Measurements from ENCODE around the gene LCN12. TPM values are rescaled to one million over a fixed set of nuclear protein-coding genes. Genes with fewer than 3 reads are reported as not detected.

The LCN12 gene
- total RNA-seq, 1 donor from 2014 or later = not detected

- H3K27ac ChIP-seq = peak overlapping the region; percentile 69
- H3K9me3 ChIP-seq = no peaks in the 10 kb centered on the region
- intact Hi-C loops (cut with DNase I) = no loop called here
- H3K27me3 ChIP-seq = no peaks in the 10 kb centered on the region
- no peak for DNase-seq (ENCODE audit: extremely low spot score in 2 of 2)
- no peaks in the 10 kb centered on the region for H3K36me3 ChIP-seq
- H3K4me1 ChIP-seq = peaks cover 54% of the 10 kb centered on the region
- TF ChIP-seq POLR2AphosphoS5 (IDR thresholded peaks at IDR 0.05; ENCODE audit: insufficient read depth in 1 of 2, low read depth in 1 of 2) (peak; percentile 51 to 65), POLR2A (IDR thresholded peaks at IDR 0.05) (no peak)
- H3K4me3 ChIP-seq = peak overlapping the region; percentile 54 to 62
Observed at GRCh38 chr9:136949817-136950655, 2.0 kb upstream of the LCN12 start.

GRCh38 chr9:136950656-136951276, 1.3 kb upstream of the LCN12 start:
- intact Hi-C loops (cut with DNase I) = no loop called here
- no peak for TF ChIP-seq POLR2AphosphoS5 (IDR thresholded peaks at IDR 0.05; ENCODE audit: insufficient read depth in 1 of 2, low read depth in 1 of 2)
- no peak for TF ChIP-seq POLR2A (IDR thresholded peaks at IDR 0.05)
- TF ChIP-seq CTCF (IDR thresholded peaks at IDR 0.05) = no peak
- Histone ChIP-seq H3K9me3 (no peaks in the 10 kb centered on the region), H3K36me3 (no peaks in the 10 kb centered on the region), H3K27ac (peak overlapping the region; percentile 69), H3K4me1 (peaks cover 50% of the 10 kb centered on the region), H3K4me3 (peak overlapping the region in 1 of 2 donors; percentile 62), H3K27me3 (no peaks in the 10 kb centered on the region)
- DNase-seq (ENCODE audit: extremely low spot score in 2 of 2) = no peak

GRCh38 chr9:136952321-136952850, 313 bp downstream of the LCN12 start:
- Histone ChIP-seq H3K4me3 (no peak overlapping the region), H3K4me1 (peaks cover 45% of the 10 kb centered on the region), H3K9me3 (no peaks in the 10 kb centered on the region), H3K36me3 (no peaks in the 10 kb centered on the region), H3K27me3 (no peaks in the 10 kb centered on the region), H3K27ac (peak overlapping the region; percentile 62)
- DNase-seq (ENCODE audit: extremely low spot score in 2 of 2) = no peak
- no peak for TF ChIP-seq POLR2A (IDR thresholded peaks at IDR 0.05)
- no peak for TF ChIP-seq CTCF (IDR thresholded peaks at IDR 0.05)
- TF ChIP-seq POLR2AphosphoS5 (IDR thresholded peaks at IDR 0.05; ENCODE audit: insufficient read depth in 1 of 2, low read depth in 1 of 2) = peak in 1 of 2 donors; percentile 23
- intact Hi-C loops (cut with DNase I) = no loop called here

GRCh38 chr9:136952876-136953770, 1.1 kb downstream of the LCN12 start:
- Histone ChIP-seq H3K4me3 (no peak overlapping the region), H3K27ac (peak overlapping the region; percentile 62), H3K4me1 (peaks cover 38% of the 10 kb centered on the region), H3K9me3 (no peaks in the 10 kb centered on the region), H3K36me3 (no peaks in the 10 kb centered on the region), H3K27me3 (no peaks in the 10 kb centered on the region)
- intact Hi-C loops (cut with DNase I) = no loop called here
- DNase-seq (ENCODE audit: extremely low spot score in 2 of 2) = no peak
- no peak for TF ChIP-seq POLR2A (IDR thresholded peaks at IDR 0.05)
- TF ChIP-seq CTCF (IDR thresholded peaks at IDR 0.05) = no peak
- TF ChIP-seq POLR2AphosphoS5 (IDR thresholded peaks at IDR 0.05; ENCODE audit: insufficient read depth in 1 of 2, low read depth in 1 of 2) = no peak

- H3K9me3 ChIP-seq = no peaks in the 10 kb centered on the region
- H3K36me3 ChIP-seq = no peaks in the 10 kb centered on the region
- no peak overlapping the region for H3K4me3 ChIP-seq
- intact Hi-C loops (cut with DNase I) = no loop called here
- TF ChIP-seq POLR2A (IDR thresholded peaks at IDR 0.05) (no peak), POLR2AphosphoS5 (IDR thresholded peaks at IDR 0.05; ENCODE audit: insufficient read depth in 1 of 2, low read depth in 1 of 2) (no peak), CTCF (IDR thresholded peaks at IDR 0.05) (no peak)
- no peaks in the 10 kb centered on the region for H3K27me3 ChIP-seq
- no peak overlapping the region for H3K27ac ChIP-seq
- peaks cover 34% of the 10 kb centered on the region for H3K4me1 ChIP-seq
- DNase-seq (ENCODE audit: extremely low spot score in 2 of 2) = no peak
Observed at GRCh38 chr9:136953771-136954269, 1.7 kb downstream of the LCN12 start.

All from vagina (tissue), 2 donors.